AG04449 (cell line): Measurements from ENCODE around the gene KIF26B.

Experiments used
- CTCF ChIA-PET: fragments of 350-600 bp; formaldehyde crosslinking; extraction: SDS; loops from one replicate; lab custom pipeline; 2021; ENCODE audit warnings: antibody characterized with exemption; lab: Yijun Ruan, JAX
- POLR2A ChIA-PET: fragments of 400-600, 350-600 bp; formaldehyde crosslinking; extraction: SDS; loops from one replicate; lab custom pipeline; 2020; ENCODE audit warnings: antibody characterized with exemption, inconsistent platforms; lab: Yijun Ruan, JAX
- DNase-seq: peaks from one replicate; pipeline ENCODE4 v3.0.0-alpha.2; 2010; ENCODE audit warnings: low read depth, low spot score
- H3K4me3 ChIP-seq: 2 replicates; pipeline ENCODE4 v1.5.1; 2011; ENCODE audit warnings: low read depth, mild to moderate bottlenecking, control low read depth, low read length
- TF ChIP-seq, protein P1 (sequence below): IDR thresholded peaks from one replicate; pipeline ENCODE4 v1.5.1; 2011; ENCODE audit warnings: mild to moderate bottlenecking, moderate library complexity, low read length, control low read depth, inconsistent platforms; ENCODE audit not compliant: insufficient read depth; ENCODE audit errors: missing control alignments

Gene KIF26B

DNA sequence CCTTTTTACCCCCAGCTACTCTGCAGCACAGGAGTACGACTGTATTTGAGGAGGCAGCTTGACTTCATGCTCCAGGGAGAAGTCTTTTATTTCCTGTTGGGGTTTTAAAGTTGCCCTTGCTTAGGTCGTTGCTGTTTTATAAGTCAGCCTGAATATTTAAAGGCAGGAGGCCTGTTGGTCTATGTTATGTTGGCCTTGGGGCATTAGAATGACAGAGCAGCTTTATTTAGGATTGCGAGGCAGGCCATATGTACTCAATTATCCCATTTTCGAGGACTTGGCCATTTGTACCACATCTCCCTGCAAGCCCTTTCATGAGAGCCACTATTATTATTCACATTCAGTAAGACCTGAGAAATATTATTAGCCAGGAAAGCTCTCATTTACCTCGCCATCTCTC is 47.0 kb downstream of the KIF26B start:
- ChIA-PET POLR2A (interaction anchor here (0.8 kb wide), 1 partner anchor 8 kb away, joined by 3 read pairs; no protein-coding TSS in a partner anchor), CTCF (no interaction called here)
- no peak overlapping the region for H3K4me3 ChIP-seq
- TF ChIP-seq, protein P1, sequence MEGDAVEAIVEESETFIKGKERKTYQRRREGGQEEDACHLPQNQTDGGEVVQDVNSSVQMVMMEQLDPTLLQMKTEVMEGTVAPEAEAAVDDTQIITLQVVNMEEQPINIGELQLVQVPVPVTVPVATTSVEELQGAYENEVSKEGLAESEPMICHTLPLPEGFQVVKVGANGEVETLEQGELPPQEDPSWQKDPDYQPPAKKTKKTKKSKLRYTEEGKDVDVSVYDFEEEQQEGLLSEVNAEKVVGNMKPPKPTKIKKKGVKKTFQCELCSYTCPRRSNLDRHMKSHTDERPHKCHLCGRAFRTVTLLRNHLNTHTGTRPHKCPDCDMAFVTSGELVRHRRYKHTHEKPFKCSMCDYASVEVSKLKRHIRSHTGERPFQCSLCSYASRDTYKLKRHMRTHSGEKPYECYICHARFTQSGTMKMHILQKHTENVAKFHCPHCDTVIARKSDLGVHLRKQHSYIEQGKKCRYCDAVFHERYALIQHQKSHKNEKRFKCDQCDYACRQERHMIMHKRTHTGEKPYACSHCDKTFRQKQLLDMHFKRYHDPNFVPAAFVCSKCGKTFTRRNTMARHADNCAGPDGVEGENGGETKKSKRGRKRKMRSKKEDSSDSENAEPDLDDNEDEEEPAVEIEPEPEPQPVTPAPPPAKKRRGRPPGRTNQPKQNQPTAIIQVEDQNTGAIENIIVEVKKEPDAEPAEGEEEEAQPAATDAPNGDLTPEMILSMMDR, result no peak
- no peak for DNase-seq

DNA sequence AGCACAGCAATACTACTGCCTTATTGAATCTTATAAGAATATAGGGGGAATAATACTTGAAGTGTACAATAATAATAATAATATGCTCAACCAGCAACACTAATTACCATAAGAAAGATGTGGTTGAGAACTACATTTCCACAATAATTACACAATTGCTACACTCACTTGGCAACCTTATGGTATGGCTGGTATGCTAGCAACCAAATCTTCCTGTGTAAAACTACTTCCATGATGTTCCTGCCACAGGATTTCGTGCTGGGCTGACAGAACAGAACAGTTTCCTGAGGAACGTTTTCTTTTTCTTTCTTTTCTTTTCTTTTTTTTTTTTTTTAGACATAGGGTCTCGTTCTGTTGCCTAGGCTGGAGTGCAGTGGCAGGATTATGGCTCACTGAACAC is 50.6 kb downstream of the KIF26B start:
- ChIA-PET POLR2A (no interaction called here), CTCF (no interaction called here)
- TF ChIP-seq, protein P1, result no peak
- no peak overlapping the region for H3K4me3 ChIP-seq
- DNase-seq, result no peak

- TF ChIP-seq, protein P1, result no peak
- H3K4me3 ChIP-seq, result no peak overlapping the region
- POLR2A ChIA-PET, result no interaction called here
- no peak for DNase-seq
- CTCF ChIA-PET, result no interaction called here
Observed at GRCh38 chr1:245205864-245206263, 51.1 kb downstream of the KIF26B start.

DNA sequence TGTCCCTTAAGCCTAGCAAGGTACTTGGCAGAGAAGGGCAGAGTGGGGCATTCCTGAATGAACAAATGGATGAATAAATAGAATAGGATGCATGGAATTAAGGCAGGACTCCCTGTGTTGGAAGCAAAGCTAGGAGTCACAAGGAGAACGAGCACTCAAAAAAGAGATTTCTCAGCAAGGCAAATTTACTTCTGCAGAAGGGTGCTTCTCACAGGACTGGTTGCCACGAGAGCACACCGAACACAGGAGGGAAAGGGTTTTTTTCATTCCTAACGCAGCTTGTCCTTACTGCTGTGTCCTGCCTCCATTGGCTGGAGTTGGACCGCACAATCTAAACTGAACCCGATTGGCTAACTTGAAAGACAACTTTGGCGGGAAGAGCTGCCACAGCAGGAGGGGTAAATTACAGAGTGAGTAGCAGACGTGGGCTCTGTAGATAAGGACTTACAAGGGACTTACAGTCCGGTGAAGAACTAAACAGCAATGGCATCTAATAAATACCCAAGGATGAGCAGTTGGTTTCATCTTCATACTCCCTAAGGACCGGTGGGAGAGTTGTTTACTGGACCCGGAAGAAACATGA is 52.4 kb downstream of the KIF26B start:
- H3K4me3 ChIP-seq, result no peak overlapping the region
- TF ChIP-seq, protein P1, result no peak
- DNase-seq, result no peak
- POLR2A ChIA-PET, result no interaction called here
- CTCF ChIA-PET, result no interaction called here

DNA sequence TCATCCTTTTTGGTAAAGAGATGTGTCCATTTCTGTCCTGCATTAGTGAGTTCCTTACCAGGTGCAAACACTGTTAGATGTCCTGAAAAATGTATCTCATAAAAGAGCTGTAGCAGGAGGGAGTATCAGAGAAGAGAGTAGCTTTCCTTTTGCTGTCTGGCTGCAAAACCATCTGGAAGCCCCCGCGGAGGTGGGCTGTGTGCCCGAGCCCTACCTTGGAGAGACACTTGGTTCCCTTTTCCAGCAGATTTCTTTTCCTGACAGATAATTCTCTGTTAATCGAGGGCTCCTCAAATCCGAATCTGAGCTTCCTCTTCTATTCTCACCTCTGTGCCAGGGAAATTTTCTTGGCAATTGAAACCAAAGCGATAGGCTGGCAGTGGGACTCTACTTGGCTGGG is 53.0 kb downstream of the KIF26B start:
- no peak overlapping the region for H3K4me3 ChIP-seq
- DNase-seq, result no peak
- ChIA-PET POLR2A (no interaction called here), CTCF (no interaction called here)
- TF ChIP-seq, protein P1, result no peak

GRCh38 chr1:245209658-245210435 is 55.1 kb downstream of the KIF26B start:
- CTCF ChIA-PET, result interaction anchor here (1.1 to 1.8 kb wide), 2 partner anchors 16 to 23 kb away, joined by 3 to 4 read pairs; no protein-coding TSS in a partner anchor
- POLR2A ChIA-PET, result interaction anchor here (0.9 kb wide), 1 partner anchor 8 kb away, joined by 3 read pairs; no protein-coding TSS in a partner anchor
- no peak overlapping the region for H3K4me3 ChIP-seq
- DNase-seq, result no peak
- TF ChIP-seq, protein P1, result no peak
